ENCODE data around the gene HAND1.
A peak's percentile ranks its signal among the peaks of the same experiment; 100 is the strongest.

HAND1 gene

DNA sequence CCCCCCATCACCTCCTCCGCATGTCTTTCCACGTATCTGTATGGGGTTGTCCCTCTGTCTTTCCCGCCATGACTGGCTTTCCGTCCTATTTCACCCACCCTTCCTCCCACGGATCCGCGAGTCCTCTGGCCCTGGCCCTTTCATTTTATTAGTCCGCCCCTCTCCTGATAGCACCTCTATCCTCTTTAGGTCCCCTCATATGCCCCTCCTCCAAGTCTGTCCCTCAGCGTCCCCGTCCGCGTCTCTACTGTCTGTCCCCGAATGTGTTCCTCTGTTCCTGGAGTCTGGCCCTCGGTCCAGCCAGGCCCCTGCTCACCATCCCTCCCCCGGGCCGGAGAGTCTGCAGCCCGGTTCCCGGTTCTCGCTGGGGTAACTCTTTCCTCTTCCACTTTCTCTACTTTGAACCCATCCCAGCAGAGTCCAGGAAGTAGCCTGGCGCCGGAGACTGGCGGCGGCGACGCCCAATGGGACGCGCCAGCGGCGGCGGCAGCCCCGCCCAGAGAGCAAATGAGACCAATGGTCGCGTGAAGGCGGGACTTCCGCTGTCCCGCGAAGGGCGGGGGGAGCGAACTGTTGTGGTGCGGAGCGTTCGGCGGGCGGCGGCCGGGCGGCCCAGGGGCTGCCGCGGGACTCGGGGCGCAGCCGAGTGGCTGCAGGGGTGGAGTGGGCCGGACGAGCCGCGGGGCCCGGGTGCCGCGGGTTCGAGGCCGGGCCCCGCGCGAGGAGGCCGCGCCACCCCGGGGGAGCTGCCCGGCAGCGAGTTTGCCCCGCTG lies 32.4 kb downstream of the HAND1 start, which contains the start of gene SAP30L:
Gene SAP30L, plus strand, starts transcription at position 576 of the 773 bp plus-strand sequence. CDS start 608 bp downstream, outside the sequence.
- Histone ChIP-seq H3K4me3 (IDR thresholded peaks at IDR 0.05; ENCODE audit: insufficient read depth, low read depth, low read length) (no peak within 1 kb of the TSS), H3K9ac (peak within 1 kb of the TSS; percentile 37; the same call in 1 of the 2 replicates), H3K4me1 (ENCODE audit: low read depth, poor library complexity, severe bottlenecking) (peaks cover 19% of the 10 kb centered on the region), H3K4me2 (peak within 1 kb of the TSS; percentile 84), H4K20me1 (ENCODE audit: insufficient read depth) (no peaks in the 10 kb centered on the region), H3K27me3 (ENCODE audit: insufficient read depth, low read depth) (no peaks in the 10 kb centered on the region), H3K79me2 (ENCODE audit: insufficient read depth, low read depth) (no peaks in the 10 kb centered on the region), H2AFZ (ENCODE audit: low read depth) (peak within 1 kb of the TSS; percentile 64), H3K27ac (no peak within 1 kb of the TSS), H3K36me3 (ENCODE audit: insufficient read depth) (no peaks in the 10 kb centered on the region)
- TF ChIP-seq, protein P1, sequence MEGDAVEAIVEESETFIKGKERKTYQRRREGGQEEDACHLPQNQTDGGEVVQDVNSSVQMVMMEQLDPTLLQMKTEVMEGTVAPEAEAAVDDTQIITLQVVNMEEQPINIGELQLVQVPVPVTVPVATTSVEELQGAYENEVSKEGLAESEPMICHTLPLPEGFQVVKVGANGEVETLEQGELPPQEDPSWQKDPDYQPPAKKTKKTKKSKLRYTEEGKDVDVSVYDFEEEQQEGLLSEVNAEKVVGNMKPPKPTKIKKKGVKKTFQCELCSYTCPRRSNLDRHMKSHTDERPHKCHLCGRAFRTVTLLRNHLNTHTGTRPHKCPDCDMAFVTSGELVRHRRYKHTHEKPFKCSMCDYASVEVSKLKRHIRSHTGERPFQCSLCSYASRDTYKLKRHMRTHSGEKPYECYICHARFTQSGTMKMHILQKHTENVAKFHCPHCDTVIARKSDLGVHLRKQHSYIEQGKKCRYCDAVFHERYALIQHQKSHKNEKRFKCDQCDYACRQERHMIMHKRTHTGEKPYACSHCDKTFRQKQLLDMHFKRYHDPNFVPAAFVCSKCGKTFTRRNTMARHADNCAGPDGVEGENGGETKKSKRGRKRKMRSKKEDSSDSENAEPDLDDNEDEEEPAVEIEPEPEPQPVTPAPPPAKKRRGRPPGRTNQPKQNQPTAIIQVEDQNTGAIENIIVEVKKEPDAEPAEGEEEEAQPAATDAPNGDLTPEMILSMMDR (conservative IDR thresholded peaks at IDR 0.05; ENCODE audit: low read depth, low read length): no peak

DNA sequence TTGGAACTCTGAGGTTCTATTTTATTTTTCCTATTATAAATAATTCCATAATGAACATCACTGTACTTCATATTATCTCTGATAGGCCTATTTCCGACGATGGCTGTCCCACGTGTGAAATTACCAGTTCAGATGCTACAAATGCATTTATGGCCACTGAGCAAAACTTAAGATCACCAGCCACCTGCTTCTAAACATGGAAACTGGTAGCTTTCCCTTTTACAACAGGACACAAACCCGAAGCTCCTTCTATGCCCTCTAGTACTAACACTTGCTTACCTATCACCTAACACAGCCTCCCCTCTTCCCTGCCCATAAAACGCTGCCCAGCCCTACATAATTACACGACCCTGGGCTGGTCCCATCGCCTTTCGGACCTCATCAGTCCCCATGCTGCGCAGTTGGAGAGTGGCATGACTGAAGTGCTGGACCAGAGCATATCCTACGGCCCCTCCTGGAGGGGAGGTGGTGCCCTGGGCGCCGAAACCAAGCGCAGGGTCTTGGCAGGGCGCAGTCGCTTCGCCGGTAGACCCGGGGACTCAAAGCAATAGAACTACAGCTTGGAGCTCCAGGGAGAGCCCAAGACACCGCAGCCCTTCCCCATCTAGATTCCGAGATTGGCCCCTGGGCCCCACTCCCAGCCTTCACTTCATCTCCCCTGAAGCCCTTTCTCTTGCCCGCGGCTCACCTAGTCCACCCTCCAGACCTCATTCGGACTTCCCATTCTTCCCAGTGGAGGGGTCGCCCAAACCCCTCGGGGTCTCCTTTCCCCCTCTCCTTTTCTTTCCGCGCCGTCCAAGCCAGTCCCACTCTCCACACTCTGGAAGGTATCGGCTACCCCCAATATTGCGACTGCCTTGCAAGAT lies 33.2 kb downstream of the HAND1 start:
- Histone ChIP-seq H3K9ac (peak overlapping the region; percentile 29; the same call in 1 of the 2 replicates), H3K4me2 (peak overlapping the region; percentile 66), H3K79me2 (ENCODE audit: insufficient read depth, low read depth) (no peaks in the 10 kb centered on the region), H3K4me1 (ENCODE audit: low read depth, poor library complexity, severe bottlenecking) (peaks cover 15% of the 10 kb centered on the region), H3K27me3 (ENCODE audit: insufficient read depth, low read depth) (no peaks in the 10 kb centered on the region), H4K20me1 (ENCODE audit: insufficient read depth) (no peaks in the 10 kb centered on the region), H2AFZ (ENCODE audit: low read depth) (peak overlapping the region; percentile 64; the same call in 1 of the 2 replicates), H3K27ac (no peak overlapping the region), H3K4me3 (IDR thresholded peaks at IDR 0.05; ENCODE audit: insufficient read depth, low read depth, low read length) (no peak overlapping the region), H3K36me3 (ENCODE audit: insufficient read depth) (no peaks in the 10 kb centered on the region)
- TF ChIP-seq, protein P1 (conservative IDR thresholded peaks at IDR 0.05; ENCODE audit: low read depth, low read length): no peak

DNA sequence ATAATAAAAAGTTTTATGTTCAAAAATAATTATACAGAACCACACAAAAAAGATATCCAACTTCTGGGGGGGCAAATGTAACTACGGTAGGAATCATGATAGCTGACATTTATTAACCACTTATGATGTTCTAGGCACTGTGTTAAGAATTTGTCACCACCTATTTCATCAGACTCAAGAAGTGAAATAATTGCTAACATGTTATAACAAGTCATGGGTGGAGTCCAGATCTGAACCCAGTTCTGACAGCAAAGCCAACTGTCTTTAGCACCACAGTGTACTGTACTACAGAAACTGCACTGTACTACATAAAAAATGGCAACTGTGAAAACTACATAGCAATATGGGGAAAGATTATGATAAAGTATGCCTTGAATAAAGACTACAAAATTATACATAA lies 35.2 kb downstream of the HAND1 start:
- Histone ChIP-seq H3K79me2 (ENCODE audit: insufficient read depth, low read depth) (no peaks in the 10 kb centered on the region), H3K4me1 (ENCODE audit: low read depth, poor library complexity, severe bottlenecking) (peaks cover 9% of the 10 kb centered on the region), H3K9ac (no peak overlapping the region), H4K20me1 (ENCODE audit: insufficient read depth) (no peaks in the 10 kb centered on the region), H3K4me2 (no peak overlapping the region), H3K4me3 (IDR thresholded peaks at IDR 0.05; ENCODE audit: insufficient read depth, low read depth, low read length) (no peak overlapping the region), H3K36me3 (ENCODE audit: insufficient read depth) (no peaks in the 10 kb centered on the region), H3K27me3 (ENCODE audit: insufficient read depth, low read depth) (no peaks in the 10 kb centered on the region), H3K27ac (no peak overlapping the region), H2AFZ (ENCODE audit: low read depth) (no peak overlapping the region)
- TF ChIP-seq, protein P1 (conservative IDR thresholded peaks at IDR 0.05; ENCODE audit: low read depth, low read length): no peak

DNA sequence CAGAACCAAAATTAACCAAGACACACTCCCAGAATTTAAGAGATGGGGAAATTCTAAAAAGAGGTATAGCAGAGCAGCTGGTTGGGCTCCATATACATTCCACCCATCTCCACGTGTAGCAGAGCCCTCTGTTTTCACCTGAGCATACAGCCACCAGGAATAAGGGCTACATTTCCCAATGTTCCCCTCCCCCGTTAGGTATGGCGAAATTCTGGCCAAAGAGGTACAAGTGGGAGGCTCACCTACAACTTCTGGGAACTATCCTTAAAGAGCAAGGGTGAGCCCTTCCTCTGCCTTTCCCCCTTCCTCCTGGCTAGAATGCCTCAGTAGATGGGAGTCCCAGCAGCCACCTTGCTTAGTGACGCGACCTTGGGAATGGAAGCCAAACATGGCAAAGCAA lies 37.5 kb downstream of the HAND1 start:
- Histone ChIP-seq H3K36me3 (ENCODE audit: insufficient read depth) (no peaks in the 10 kb centered on the region), H4K20me1 (ENCODE audit: insufficient read depth) (no peaks in the 10 kb centered on the region), H3K4me1 (ENCODE audit: low read depth, poor library complexity, severe bottlenecking) (peaks cover 5% of the 10 kb centered on the region), H3K4me3 (IDR thresholded peaks at IDR 0.05; ENCODE audit: insufficient read depth, low read depth, low read length) (no peak overlapping the region), H3K79me2 (ENCODE audit: insufficient read depth, low read depth) (no peaks in the 10 kb centered on the region), H3K4me2 (no peak overlapping the region), H3K27ac (no peak overlapping the region), H3K27me3 (ENCODE audit: insufficient read depth, low read depth) (no peaks in the 10 kb centered on the region), H3K9ac (no peak overlapping the region), H2AFZ (ENCODE audit: low read depth) (no peak overlapping the region)
- TF ChIP-seq, protein P1 (conservative IDR thresholded peaks at IDR 0.05; ENCODE audit: low read depth, low read length): no peak
